UCSD-AML1 (cell line): ENCODE data around the gene ZNF718.
A peak's percentile ranks its signal among the peaks of the same experiment; 100 is the strongest.
"Not testable (repeated sequence)": the region's sequence is repeated elsewhere in the genome, so short reads cannot be mapped to it uniquely, and the experiment has no call there.

Experiments
- DNase-seq: peaks from one replicate; lab custom pipeline; 2025; ENCODE audit not compliant: unreplicated experiment; lab: John Stamatoyannopoulos, UW

The ZNF718 gene

GRCh38 chr4:147233-147632 is 22.9 kb downstream of the ZNF718 start:
- no peak for DNase-seq

DNA sequence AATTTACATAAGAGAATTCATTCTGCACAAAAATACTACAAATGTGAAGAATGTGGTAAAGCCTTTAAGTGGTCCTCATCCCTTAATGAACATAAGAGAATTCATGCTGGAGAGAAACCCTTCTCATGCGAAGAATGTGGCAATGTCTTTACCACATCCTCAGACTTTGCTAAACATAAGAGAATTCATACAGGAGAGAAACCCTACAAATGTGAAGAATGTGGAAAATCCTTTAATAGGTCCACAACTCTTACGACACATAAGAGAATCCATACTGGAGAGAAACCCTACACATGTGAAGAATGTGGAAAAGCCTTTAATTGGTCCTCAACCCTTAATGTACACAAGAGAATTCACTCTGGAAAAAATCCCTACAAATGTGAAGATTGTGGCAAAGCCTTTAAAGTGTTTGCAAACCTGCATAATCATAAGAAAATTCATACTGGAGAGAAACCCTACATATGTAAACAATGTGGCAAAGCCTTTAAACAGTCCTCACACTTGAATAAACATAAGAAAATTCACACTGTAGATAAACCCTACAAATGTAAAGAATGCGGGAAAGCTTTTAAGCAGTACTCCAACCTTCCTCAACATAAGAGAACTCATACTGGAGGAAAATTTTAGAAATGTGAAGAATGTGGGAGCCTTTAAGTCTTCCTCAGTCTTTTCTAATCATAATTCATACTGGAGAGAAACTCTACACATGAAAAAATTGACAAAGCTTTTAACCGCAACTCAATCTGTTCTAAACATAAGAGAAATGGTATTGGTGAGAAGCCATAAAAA is 37.4 kb downstream of the ZNF718 start:
- no peak for DNase-seq

GRCh38 chr4:169640-170039 is 45.3 kb downstream of the ZNF718 start:
- DNase-seq = not testable (repeated sequence)

- not testable (repeated sequence) for DNase-seq
These were observed 47.0 kb downstream of the ZNF718 start for GRCh38 chr4:171318-171717.

DNA sequence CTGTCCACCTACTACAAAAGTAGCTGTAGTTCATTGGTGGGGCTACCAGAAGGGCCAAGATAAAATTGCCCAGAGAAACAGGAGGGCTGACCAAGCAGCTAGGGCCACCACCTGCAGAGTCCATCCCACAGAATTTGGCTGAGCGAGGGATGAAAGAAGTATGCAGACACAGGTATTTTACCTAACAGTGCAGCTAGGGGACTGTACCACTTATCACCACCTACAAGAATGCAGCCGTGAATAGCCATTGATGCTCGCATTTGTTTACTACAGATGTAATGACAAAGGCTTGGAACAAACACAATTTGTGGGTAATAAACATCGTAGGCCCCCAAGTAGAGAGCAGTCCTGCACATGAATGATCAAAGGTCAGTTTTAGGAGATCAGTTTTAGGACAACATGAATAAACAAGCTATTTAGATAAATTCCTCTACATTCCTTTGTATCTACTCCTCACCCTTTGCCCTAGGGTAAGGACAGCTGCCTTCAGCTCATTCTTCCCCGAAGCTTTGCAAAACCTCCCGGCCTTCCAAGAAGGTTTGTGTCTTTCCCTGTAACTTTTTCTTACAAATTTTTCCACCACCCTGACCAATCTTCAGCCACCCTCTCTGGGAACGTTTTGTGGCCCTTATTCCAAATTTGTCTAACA is 49.5 kb downstream of the ZNF718 start:
- DNase-seq = no peak

- DNase-seq = no peak
These were observed 51.7 kb downstream of the ZNF718 start for GRCh38 chr4:175986-176385.

- no peak for DNase-seq
These were observed 52.7 kb downstream of the ZNF718 start for GRCh38 chr4:176995-177394.

GRCh38 chr4:182225-182624 is 57.9 kb downstream of the ZNF718 start:
- not testable (repeated sequence) for DNase-seq

- no peak for DNase-seq
These were observed 63.8 kb downstream of the ZNF718 start for GRCh38 chr4:188091-188490.

DNA sequence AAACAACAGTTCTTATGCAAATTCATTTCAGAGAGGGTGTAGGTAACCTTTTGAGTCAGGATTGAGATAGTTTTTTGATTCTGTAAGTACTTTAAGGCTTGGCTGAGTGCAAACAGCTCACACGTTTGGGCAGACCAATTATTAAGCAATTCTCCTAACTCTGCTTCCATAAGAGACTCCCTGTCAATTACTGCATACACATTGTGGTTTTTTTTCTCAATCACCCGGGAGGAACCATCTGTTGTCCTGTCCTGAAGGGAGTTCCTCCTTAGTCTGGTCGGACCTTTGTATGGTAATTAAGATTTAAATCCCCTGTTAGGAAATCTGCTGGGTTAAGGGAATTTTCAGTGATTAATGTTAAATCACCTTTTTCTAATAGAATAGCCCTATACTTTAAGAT is 70.9 kb downstream of the ZNF718 start:
- not testable (repeated sequence) for DNase-seq

DNA sequence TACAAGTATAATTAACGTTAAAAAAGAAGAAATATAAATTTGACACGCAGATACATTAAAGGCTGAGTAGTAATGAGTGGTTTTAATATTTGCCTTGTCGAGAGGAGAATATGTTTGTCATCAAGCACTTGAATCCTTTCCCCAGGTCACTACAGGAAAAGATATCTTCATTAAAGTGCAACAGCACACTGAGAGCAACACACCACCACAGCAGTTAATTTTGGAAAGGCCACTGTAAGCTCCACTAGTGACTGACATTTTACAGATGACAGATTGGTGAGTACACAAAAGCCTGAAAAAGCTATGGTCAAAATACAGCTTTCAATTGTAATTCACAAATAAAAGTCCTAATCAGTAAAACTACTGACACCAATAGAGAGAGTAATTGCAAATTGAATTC is 76.6 kb downstream of the ZNF718 start:
- no peak for DNase-seq

DNA sequence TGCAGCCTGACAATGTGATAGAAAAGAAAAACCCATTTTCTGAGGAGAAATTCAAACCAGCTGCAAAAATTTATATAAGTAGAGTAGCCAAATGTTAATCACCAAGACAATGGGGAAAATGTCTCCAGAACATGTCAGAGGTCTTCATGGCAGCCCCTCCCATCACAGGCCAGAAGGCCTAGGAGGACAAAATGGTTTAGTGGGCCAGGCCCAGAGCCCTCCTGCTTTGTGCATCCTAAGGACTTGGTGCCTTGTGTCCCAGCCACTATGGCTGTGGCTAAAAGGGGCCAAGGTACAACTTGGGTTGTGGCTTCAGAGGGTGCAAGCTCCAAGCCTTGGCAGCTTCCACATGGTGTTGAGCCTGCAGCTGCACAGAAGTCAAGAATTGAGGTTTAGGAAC is 78.5 kb downstream of the ZNF718 start:
- not testable (repeated sequence) for DNase-seq

DNA sequence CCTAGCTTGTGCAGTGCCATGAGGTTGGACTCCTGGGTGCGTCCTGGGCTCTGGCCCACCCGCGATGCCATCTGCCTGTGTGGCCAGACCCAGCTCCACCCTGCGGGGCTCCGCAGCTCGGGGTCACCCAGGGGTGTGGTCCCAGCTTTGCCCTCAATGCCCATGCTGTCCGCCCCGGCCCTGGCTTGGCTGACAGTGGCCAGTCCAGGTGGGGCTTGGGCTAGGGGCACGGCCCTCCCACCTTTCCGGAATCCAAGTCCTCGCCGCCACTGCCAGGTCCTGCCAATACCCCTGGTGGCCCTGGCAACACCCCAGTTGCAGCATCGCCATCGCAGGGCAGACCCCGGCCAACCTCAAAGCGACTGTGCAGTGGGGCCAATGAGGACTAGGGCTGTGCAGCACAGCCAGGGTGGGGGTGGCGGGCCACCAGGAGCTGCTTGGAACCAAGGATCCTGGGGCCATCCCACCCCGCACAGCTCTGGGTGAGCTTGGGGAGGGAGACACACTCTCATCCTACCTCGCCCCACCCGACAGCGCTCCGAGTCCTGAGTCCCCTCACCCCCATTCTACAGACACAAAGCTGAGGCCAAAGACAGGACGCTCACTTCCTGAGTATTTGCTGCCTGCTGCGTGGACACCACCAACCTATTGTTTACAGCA is 80.9 kb downstream of the ZNF718 start:
- DNase-seq = no peak

- no peak for DNase-seq
These were observed 81.8 kb downstream of the ZNF718 start for GRCh38 chr4:206054-206453.

DNA sequence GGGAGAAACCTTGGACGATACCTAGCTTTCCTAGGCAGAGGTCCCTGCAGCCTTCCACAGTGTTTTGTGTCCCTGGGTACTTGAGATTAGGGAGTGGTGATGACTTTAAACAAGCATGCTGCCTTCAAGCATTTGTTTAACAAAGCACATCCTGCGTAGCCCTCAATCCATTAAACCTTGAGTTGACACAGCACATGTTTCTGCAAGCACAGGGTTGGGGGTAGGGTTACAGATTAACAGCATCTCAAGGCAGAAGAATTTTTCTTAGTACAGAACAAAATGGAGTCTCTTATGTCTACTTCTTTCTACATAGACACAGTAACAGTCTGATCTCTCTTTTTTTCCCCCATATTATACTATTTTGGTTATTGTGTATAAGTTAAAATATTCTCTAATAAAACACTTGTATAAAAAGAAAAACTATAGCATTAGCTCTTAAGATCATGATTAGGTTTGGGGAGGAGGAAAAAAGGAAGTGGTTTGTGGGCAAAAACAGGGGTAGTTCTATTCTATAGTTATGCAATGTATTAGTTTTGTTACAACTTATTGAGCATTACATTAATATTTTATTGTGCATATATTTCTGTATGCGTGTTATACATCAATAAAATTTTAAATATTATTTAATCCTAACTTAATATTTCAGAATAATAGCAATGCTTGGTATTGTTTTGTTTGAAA is 84.3 kb downstream of the ZNF718 start:
- peak; percentile 30 for DNase-seq

DNA sequence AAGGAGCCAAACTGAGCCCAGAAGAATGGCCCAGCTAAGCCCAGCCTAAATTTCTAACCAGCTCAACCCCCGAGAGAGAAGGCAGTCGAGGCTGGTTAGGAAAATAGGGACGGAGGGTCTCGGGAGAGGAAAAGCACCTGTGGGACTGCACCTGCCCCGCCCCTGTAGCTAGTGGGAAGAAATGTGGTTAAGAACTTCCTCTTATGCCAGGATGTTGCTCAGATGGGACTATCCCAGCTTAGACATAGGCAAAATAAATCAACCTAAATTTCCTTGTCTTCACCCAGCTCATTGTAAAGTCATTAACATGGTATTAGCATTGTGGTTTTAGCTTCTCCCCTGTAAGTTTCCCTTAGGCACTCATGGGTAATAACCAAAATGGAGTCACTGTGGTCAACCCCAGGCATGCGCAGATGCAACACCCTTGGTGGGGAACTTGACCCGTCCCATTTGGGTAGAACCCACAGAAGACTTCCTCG is 86.8 kb downstream of the ZNF718 start:
- DNase-seq = peak; percentile 52

- no peak for DNase-seq
These were observed 88.3 kb downstream of the ZNF718 start for GRCh38 chr4:212438-213188.

- DNase-seq = not testable (repeated sequence)
These were observed 88.9 kb downstream of the ZNF718 start for GRCh38 chr4:213189-213535.
